HepG2 (cell line): Measurements from ENCODE around the gene FAM181A. TPM values are rescaled to one million over a fixed set of nuclear protein-coding genes. Genes with fewer than 3 reads are reported as not detected.

ENCODE experiments used
- BHLHE40 ChIP-seq: IDR thresholded peaks from 2 replicates; pipeline ENCODE4 v1.6.1; 2011; ENCODE audit warnings: low read length, improper control_type of control experiment
- DR1 ChIP-seq: sonication (generic); formaldehyde crosslinking; IDR thresholded peaks from 2 replicates; pipeline ENCODE4 v1.8.0; 2021; ENCODE audit warnings: mild to moderate bottlenecking, missing genetic modification reagents, inconsistent platforms
- ELF4 ChIP-seq: sonication (generic); formaldehyde crosslinking; IDR thresholded peaks from 2 replicates; pipeline ENCODE4 v1.5.0; 2020; ENCODE audit warnings: missing genetic modification reagents, mild to moderate bottlenecking, moderate library complexity, borderline replicate concordance
- FOXA1 ChIP-seq, 2 experiments: fragments of 450-650 bp in 1 of 2; sonication (generic) in 1 of 2; formaldehyde crosslinking in 1 of 2; IDR thresholded peaks; 2 replicates each; pipeline versions ENCODE4 v1.4.0 to v1.6.1; 2016 to 2020; ENCODE audit warnings: missing genetic modification reagents in 1 of 2
- FOXO1 ChIP-seq: sonication (generic); formaldehyde crosslinking; IDR thresholded peaks from 2 replicates; pipeline ENCODE4 v1.4.0; 2020; ENCODE audit warnings: missing genetic modification reagents
- HOXA3 ChIP-seq: sonication (generic); formaldehyde crosslinking; IDR thresholded peaks from 2 replicates; pipeline ENCODE4 v1.5.0; 2020; ENCODE audit warnings: missing genetic modification reagents
- HOXA9 ChIP-seq: sonication (generic); formaldehyde crosslinking; IDR thresholded peaks from 2 replicates; pipeline ENCODE4 v1.8.1; 2022; ENCODE audit warnings: missing genetic modification reagents, mild to moderate bottlenecking, moderate library complexity, borderline replicate concordance
- LCORL ChIP-seq, 2 experiments: fragments of 450-650 bp in 1 of 2; sonication (generic) in 1 of 2; formaldehyde crosslinking in 1 of 2; IDR thresholded peaks; 2 replicates each; pipeline versions ENCODE4 v1.5.0 to v1.6.1; 2017 to 2020; ENCODE audit warnings: antibody characterized with exemption in 1 of 2, missing genetic modification reagents in 1 of 2
- MAF1 ChIP-seq: sonication (generic); formaldehyde crosslinking; IDR thresholded peaks from 2 replicates; pipeline ENCODE4 v1.5.0; 2020; ENCODE audit warnings: missing genetic modification reagents, borderline replicate concordance
- NONO ChIP-seq, 2 experiments: fragments of 450-650 bp in 1 of 2; sonication (generic) in 1 of 2; formaldehyde crosslinking in 1 of 2; IDR thresholded peaks in 1 of 2; conservative IDR thresholded peaks in 1 of 2; 2 replicates each; pipeline versions ENCODE4 v1.6.1 to v1.8.0; 2017 to 2022; ENCODE audit warnings: mild to moderate bottlenecking in 1 of 2, missing genetic modification reagents in 1 of 2, moderate library complexity in 1 of 2
- PPARG ChIP-seq: conservative IDR thresholded peaks from 2 replicates; pipeline ENCODE4 v1.6.1; 2016; ENCODE audit warnings: missing biosample characterization, missing genetic modification reagents
- RAD21 ChIP-seq: fragments of 450-650 bp; formaldehyde crosslinking; IDR thresholded peaks from 2 replicates; pipeline ENCODE4 v1.5.0; 2020; ENCODE audit warnings: mild to moderate bottlenecking
- RCOR2 ChIP-seq: IDR thresholded peaks from 2 replicates; pipeline ENCODE4 v1.6.1; 2016; ENCODE audit warnings: missing biosample characterization, missing genetic modification reagents
- SMC3 ChIP-seq: IDR thresholded peaks from 2 replicates; pipeline ENCODE4 v1.6.1; 2011; ENCODE audit warnings: low read length, improper control_type of control experiment
- SOX6 ChIP-seq, 2 experiments: fragments of 450-650 bp in 1 of 2; sonication (generic) in 1 of 2; formaldehyde crosslinking in 1 of 2; IDR thresholded peaks; 2 replicates each; pipeline versions ENCODE4 v1.4.0 to v1.6.1; 2017 to 2020; ENCODE audit warnings: antibody characterized with exemption in 1 of 2, mild to moderate bottlenecking in 1 of 2, missing genetic modification reagents in 1 of 2
- SYNCRIP ChIP-seq: fragments of 200-400 bp; formaldehyde crosslinking; IDR thresholded peaks from 2 replicates; pipeline ENCODE4 v1.6.1; 2018; ENCODE audit warnings: mild to moderate bottlenecking, low read depth, low read length; ENCODE audit not compliant: insufficient read depth
- TBX2 ChIP-seq: sonication (generic); formaldehyde crosslinking; IDR thresholded peaks from 2 replicates; pipeline ENCODE4 v1.5.0; 2020; ENCODE audit warnings: missing genetic modification reagents, mild to moderate bottlenecking, borderline replicate concordance
- XBP1 ChIP-seq: sonication (generic); formaldehyde crosslinking; IDR thresholded peaks from 2 replicates; pipeline ENCODE4 v1.5.0; 2020; ENCODE audit warnings: missing genetic modification reagents
- XRCC5 ChIP-seq: fragments of 200-400 bp; formaldehyde crosslinking; optimal IDR thresholded peaks from 2 replicates; pipeline ENCODE3; 2017; ENCODE audit warnings: mild to moderate bottlenecking, low read length
- ZNF205 ChIP-seq: IDR thresholded peaks from 2 replicates; pipeline ENCODE4 v1.6.1; 2018; ENCODE audit warnings: missing biosample characterization, missing genetic modification reagents
- ZNF282 ChIP-seq: fragments of 450-650 bp; IDR thresholded peaks from 2 replicates; pipeline ENCODE4 v1.6.1; 2018; ENCODE audit not compliant: partially characterized antibody
- ZNF644 ChIP-seq: IDR thresholded peaks from 2 replicates; pipeline ENCODE4 v1.6.1; 2016; ENCODE audit warnings: low read depth
- ZNF768 ChIP-seq: sonication (generic); formaldehyde crosslinking; IDR thresholded peaks from 2 replicates; pipeline ENCODE4 v1.4.0; 2020; ENCODE audit warnings: missing genetic modification reagents
- ZNF816 ChIP-seq: sonication (generic); formaldehyde crosslinking; IDR thresholded peaks from 2 replicates; pipeline ENCODE4 v1.8.0; 2022; ENCODE audit warnings: missing genetic modification reagents, mild to moderate bottlenecking, borderline replicate concordance
- ZSCAN12 ChIP-seq: sonication (generic); formaldehyde crosslinking; IDR thresholded peaks from 2 replicates; pipeline ENCODE4 v1.9.0; 2021; ENCODE audit warnings: mild to moderate bottlenecking, missing genetic modification reagents
- polyA plus RNA-seq, 8 experiments: library from polyadenylated mRNA; depleted of rRNA in 3 of 8; stranded (reverse) in 7 of 8; unstranded in 1 of 8; fragments of >200 nt; fragmentation: Illumina TruSeq in 4 of 8; extraction: Trizol in 4 of 8; gene quantifications; 2 replicates each; pipeline versions ENCODE4 v1.2.1 to v1.2.3, GENCODE V29; 2011 to 2016; ENCODE audit warnings: low read depth in 4 of 8, missing spikeins in 1 of 8, mixed read lengths in 1 of 8; ENCODE audit not compliant: insufficient read depth in 1 of 8
- total RNA-seq, 5 experiments: library from RNA; depleted of rRNA; stranded (reverse); fragments of >200 nt; fragmentation: Illumina TruSeq; extraction: Trizol; gene quantifications; 2 replicates each; pipeline ENCODE4 v1.2.3, GENCODE V29; 2016; ENCODE audit warnings: low read depth in 1 of 5
- TF ChIP-seq, protein P1 (sequence below): sonication (generic); formaldehyde crosslinking; IDR thresholded peaks from 2 replicates; pipeline ENCODE4 v1.8.0; 2022; ENCODE audit warnings: low read depth, missing genetic modification reagents
- TF ChIP-seq, protein P2 (sequence below): sonication (generic); formaldehyde crosslinking; IDR thresholded peaks from 2 replicates; pipeline ENCODE4 v1.5.1; 2020; ENCODE audit warnings: mild to moderate bottlenecking, missing genetic modification reagents, moderate library complexity

FAM181A gene
- total and polyA plus RNA-seq, 2 of the 13 experiments (the other 11 are each of a cell fraction or from before 2014, with no cell fraction given) = 1.1 to 1.5 TPM

DNA sequence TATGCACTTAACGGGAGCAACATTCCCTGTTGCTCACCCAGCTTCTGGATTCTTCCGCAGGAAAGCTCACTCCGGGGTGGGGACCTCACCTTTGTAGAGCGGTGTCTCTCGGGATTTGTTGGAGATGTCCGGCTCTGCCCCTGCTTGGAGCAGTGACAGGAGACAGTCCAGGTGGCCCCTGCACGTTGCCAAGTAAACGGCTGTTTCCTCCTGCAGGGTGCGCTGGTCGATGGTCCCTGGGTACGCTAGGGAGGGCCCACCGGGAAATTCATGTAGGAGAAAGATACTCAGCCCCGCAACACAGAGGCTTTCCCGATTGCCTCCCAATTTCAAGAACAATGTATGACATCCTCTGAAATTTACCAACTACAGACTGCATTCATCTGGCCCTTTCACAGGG lies 26.1 kb downstream of the FAM181A start (continued):
- TF ChIP-seq, protein P1, sequence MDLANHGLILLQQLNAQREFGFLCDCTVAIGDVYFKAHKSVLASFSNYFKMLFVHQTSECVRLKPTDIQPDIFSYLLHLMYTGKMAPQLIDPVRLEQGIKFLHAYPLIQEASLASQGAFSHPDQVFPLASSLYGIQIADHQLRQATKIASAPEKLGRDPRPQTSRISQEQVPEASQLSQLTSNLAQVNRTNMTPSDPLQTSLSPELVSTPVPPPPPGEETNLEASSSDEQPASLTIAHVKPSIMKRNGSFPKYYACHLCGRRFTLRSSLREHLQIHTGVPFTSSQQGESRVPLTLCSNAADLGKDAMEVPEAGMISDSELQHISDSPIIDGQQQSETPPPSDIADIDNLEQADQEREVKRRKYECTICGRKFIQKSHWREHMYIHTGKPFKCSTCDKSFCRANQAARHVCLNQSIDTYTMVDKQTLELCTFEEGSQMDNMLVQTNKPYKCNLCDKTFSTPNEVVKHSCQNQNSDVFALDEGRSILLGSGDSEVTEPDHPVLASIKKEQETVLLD = no peak
- TF ChIP-seq PPARG (0 out of 2 replicates have a peak, but pooled peaks have one; percentile 36), DR1 (no peak), ZNF768 (no peak), LCORL (IDR thresholded peaks at IDR 0.05) (no peak), LCORL (CRISPR knock-in tag; IDR thresholded peaks at IDR 0.05) (peak; percentile 39; the same call in 1 of the 2 replicates), FOXA1 (IDR thresholded peaks at IDR 0.05) (no peak), FOXA1 (CRISPR knock-in tag; IDR thresholded peaks at IDR 0.05) (0 out of 2 replicates have a peak, but pooled peaks have one; percentile 50), NONO (IDR thresholded peaks at IDR 0.05) (no peak), NONO (CRISPR knock-in tag; conservative IDR thresholded peaks at IDR 0.05) (0 out of 2 replicates have a peak, but pooled peaks have one; percentile 27), MAF1 (CRISPR knock-in tag) (no peak), BHLHE40 (no peak), ZSCAN12 (no peak), ZNF282 (no peak), ZNF644 (no peak), HOXA9 (CRISPR knock-in tag) (no peak), SMC3 (peak; percentile 60), ELF4 (CRISPR knock-in tag) (no peak), RCOR2 (CRISPR knock-in tag) (0 out of 2 replicates have a peak, but pooled peaks have one; percentile 14), RAD21 (CRISPR knock-in tag) (peak; percentile 72), XBP1 (CRISPR knock-in tag) (no peak), FOXO1 (0 out of 2 replicates have a peak, but pooled peaks have one; percentile 39), XRCC5 (peak; percentile 17), SYNCRIP (no peak), ZNF205 (CRISPR knock-in tag) (no peak), ZNF816 (CRISPR knock-in tag) (no peak), TBX2 (0 out of 2 replicates have a peak, but pooled peaks have one; percentile 18), SOX6 (IDR thresholded peaks at IDR 0.05) (no peak), SOX6 (CRISPR knock-in tag; IDR thresholded peaks at IDR 0.05) (peak; percentile 27; the same call in 1 of the 2 replicates), HOXA3 (0 out of 2 replicates have a peak, but pooled peaks have one; percentile 32)
- TF ChIP-seq, protein P2, sequence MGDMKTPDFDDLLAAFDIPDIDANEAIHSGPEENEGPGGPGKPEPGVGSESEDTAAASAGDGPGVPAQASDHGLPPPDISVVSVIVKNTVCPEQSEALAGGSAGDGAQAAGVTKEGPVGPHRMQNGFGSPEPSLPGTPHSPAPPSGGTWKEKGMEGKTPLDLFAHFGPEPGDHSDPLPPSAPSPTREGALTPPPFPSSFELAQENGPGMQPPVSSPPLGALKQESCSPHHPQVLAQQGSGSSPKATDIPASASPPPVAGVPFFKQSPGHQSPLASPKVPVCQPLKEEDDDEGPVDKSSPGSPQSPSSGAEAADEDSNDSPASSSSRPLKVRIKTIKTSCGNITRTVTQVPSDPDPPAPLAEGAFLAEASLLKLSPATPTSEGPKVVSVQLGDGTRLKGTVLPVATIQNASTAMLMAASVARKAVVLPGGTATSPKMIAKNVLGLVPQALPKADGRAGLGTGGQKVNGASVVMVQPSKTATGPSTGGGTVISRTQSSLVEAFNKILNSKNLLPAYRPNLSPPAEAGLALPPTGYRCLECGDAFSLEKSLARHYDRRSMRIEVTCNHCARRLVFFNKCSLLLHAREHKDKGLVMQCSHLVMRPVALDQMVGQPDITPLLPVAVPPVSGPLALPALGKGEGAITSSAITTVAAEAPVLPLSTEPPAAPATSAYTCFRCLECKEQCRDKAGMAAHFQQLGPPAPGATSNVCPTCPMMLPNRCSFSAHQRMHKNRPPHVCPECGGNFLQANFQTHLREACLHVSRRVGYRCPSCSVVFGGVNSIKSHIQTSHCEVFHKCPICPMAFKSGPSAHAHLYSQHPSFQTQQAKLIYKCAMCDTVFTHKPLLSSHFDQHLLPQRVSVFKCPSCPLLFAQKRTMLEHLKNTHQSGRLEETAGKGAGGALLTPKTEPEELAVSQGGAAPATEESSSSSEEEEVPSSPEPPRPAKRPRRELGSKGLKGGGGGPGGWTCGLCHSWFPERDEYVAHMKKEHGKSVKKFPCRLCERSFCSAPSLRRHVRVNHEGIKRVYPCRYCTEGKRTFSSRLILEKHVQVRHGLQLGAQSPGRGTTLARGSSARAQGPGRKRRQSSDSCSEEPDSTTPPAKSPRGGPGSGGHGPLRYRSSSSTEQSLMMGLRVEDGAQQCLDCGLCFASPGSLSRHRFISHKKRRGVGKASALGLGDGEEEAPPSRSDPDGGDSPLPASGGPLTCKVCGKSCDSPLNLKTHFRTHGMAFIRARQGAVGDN (CRISPR knock-in tag) = peak; percentile 65
